SU-DHL-6 (cell line): ENCODE data around the gene BIN1.

Experiments
- H2AFZ ChIP-seq: fragments of 200-600 bp; sonication (generic); 2 replicates; pipeline ENCODE4 v1.6.1; 2014; ENCODE audit warnings: low read depth, mild to moderate bottlenecking, moderate library complexity, mixed read lengths, antibody characterized with exemption, low read length; ENCODE audit not compliant: severe bottlenecking
- H3F3A ChIP-seq: fragments of 200-600 bp; shearing (Covaris generic); 2 replicates; pipeline ENCODE4 v1.6.0; 2016; ENCODE audit warnings: antibody characterized with exemption, mild to moderate bottlenecking; ENCODE audit not compliant: insufficient read depth
- H3K27ac ChIP-seq: fragments of 200-600 bp; sonication (generic); 2 replicates; pipeline ENCODE4 v1.5.1; 2016; ENCODE audit warnings: low read depth, mild to moderate bottlenecking, low read length, moderate library complexity, mixed read lengths
- H3K27me3 ChIP-seq: fragments of 200-600 bp; sonication (generic), shearing (Covaris generic); 2 replicates; pipeline ENCODE4 v1.6.0; 2014; ENCODE audit warnings: mild to moderate bottlenecking, low read length
- H3K36me3 ChIP-seq: fragments of 200-600 bp; sonication (generic); 2 replicates; pipeline ENCODE4 v1.6.1; 2014; ENCODE audit warnings: mild to moderate bottlenecking, low read length, mixed read lengths
- H3K4me2 ChIP-seq: fragments of 300-600, 200-600 bp; shearing (Covaris generic), sonication (generic); 2 replicates; pipeline ENCODE4 v1.6.0; 2014; ENCODE audit warnings: low read length, low read depth, mild to moderate bottlenecking; ENCODE audit not compliant: poor library complexity, severe bottlenecking
- H3K4me3 ChIP-seq: fragments of 200-600 bp; sonication (generic); 2 replicates; pipeline ENCODE4 v1.5.1; 2014; ENCODE audit warnings: antibody characterized with exemption, low read length, mild to moderate bottlenecking, mixed read lengths; ENCODE audit not compliant: insufficient read depth, poor library complexity, severe bottlenecking
- H3K79me2 ChIP-seq: fragments of 200-600 bp; sonication (generic); 2 replicates; pipeline ENCODE4 v1.6.1; 2014; ENCODE audit warnings: mild to moderate bottlenecking, low read length, moderate library complexity; ENCODE audit not compliant: insufficient read depth
- H3K9ac ChIP-seq: fragments of 200-600 bp; sonication (generic); 2 replicates; pipeline ENCODE4 v1.7.0; 2014; ENCODE audit warnings: mild to moderate bottlenecking, low read length
- H3K9me2 ChIP-seq: fragments of 200-600 bp; sonication (generic); replicated peaks from 2 replicates; pipeline ENCODE4 v1.6.1; 2014; ENCODE audit warnings: low read length; ENCODE audit not compliant: insufficient read depth
- H3K9me3 ChIP-seq: fragments of 200-600 bp; sonication (generic); 2 replicates; pipeline ENCODE4 v1.6.1; 2014; ENCODE audit warnings: low read length, mixed read lengths; ENCODE audit not compliant: insufficient read depth
- H4K20me1 ChIP-seq: fragments of 200-600 bp; sonication (generic); 2 replicates; pipeline ENCODE4 v1.6.1; 2014; ENCODE audit warnings: low read depth, mild to moderate bottlenecking, antibody characterized with exemption, low read length, moderate library complexity, mixed read lengths
- EZH2phosphoT487 ChIP-seq: fragments of 200-600 bp; sonication (generic), shearing (Covaris generic); conservative IDR thresholded peaks from 2 replicates; pipeline ENCODE4 v1.6.1; 2018; ENCODE audit warnings: mild to moderate bottlenecking, antibody characterized with exemption, low read length, moderate library complexity, mixed read lengths
- TF ChIP-seq, protein P1 (sequence below): fragments of 200-600 bp; sonication (generic); IDR thresholded peaks from one replicate; pipeline ENCODE4 v1.5.1; 2017; ENCODE audit warnings: antibody characterized with exemption, mild to moderate bottlenecking, low read length, moderate library complexity; ENCODE audit not compliant: insufficient read depth, poor library complexity, severe bottlenecking

BIN1 gene

DNA sequence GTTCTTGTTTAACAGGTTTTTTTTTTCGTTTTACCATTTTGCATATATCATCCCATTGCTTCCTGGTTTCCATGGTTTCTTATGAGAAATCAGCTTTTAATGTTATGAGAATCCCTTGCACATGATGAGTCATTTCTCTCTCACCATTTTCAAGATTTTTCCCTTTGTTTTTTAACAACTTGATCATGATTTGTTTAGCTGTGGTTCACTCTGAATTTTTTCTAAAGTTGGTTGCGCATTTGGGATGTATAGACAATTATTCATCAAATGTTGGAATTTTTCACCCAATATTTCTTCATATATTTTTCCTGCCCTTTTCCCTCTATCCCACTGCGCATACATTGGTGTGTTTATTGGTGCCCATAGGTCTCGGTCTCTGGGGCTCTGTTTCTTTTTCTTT is 42.4 kb upstream of the BIN1 start:
- Histone ChIP-seq H3K4me2 (no peak overlapping the region), H3K9ac (no peak overlapping the region), H2AFZ (no peak overlapping the region), H3K27me3 (no peaks in the 10 kb centered on the region), H3K27ac (no peak overlapping the region), H4K20me1 (no peaks in the 10 kb centered on the region), H3K4me3 (no peak overlapping the region), H3K79me2 (no peaks in the 10 kb centered on the region), H3K9me3 (no peaks in the 10 kb centered on the region), H3K9me2 (no peaks in the 10 kb centered on the region), H3K36me3 (no peaks in the 10 kb centered on the region), H3F3A (no peaks in the 10 kb centered on the region)
- TF ChIP-seq, protein P1, sequence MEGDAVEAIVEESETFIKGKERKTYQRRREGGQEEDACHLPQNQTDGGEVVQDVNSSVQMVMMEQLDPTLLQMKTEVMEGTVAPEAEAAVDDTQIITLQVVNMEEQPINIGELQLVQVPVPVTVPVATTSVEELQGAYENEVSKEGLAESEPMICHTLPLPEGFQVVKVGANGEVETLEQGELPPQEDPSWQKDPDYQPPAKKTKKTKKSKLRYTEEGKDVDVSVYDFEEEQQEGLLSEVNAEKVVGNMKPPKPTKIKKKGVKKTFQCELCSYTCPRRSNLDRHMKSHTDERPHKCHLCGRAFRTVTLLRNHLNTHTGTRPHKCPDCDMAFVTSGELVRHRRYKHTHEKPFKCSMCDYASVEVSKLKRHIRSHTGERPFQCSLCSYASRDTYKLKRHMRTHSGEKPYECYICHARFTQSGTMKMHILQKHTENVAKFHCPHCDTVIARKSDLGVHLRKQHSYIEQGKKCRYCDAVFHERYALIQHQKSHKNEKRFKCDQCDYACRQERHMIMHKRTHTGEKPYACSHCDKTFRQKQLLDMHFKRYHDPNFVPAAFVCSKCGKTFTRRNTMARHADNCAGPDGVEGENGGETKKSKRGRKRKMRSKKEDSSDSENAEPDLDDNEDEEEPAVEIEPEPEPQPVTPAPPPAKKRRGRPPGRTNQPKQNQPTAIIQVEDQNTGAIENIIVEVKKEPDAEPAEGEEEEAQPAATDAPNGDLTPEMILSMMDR, result no peak
- no peak for TF ChIP-seq EZH2phosphoT487

DNA sequence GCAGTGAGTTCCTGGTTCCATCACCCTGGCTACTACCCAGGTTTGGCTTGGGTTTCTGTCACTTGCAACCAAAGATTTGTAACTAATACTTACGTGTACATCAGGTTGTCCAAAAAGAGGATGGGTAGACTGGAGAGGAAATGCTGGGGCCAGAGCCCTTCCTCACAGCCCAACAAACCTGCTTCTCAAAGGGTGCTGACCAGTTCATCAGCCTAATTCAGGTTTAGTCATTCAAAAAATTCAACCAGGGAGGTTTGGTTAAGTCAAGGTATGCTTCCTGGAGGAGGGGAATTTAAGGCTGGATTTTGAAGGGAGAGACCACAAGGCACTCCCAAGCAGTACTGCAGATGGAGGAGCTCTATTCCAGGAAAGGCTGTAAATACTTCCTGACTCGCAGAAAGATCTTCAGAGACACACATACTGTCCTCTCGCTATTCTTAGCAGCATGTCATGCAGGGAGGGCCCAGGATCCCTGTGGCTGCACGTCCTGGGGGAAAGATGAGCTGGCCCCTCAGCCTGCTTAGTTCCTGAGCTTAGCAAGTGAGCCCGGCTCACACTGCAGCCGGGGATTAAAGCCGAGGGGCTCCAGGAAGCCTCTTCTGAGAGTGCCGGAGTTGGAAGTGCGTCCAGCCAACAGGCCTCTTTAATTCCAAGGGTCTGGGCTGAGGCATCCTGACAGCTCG is 40.0 kb upstream of the BIN1 start:
- Histone ChIP-seq H3K27me3 (no peaks in the 10 kb centered on the region), H3K9me3 (no peaks in the 10 kb centered on the region), H3K36me3 (no peaks in the 10 kb centered on the region), H3K4me2 (no peak overlapping the region), H2AFZ (no peak overlapping the region), H3F3A (no peaks in the 10 kb centered on the region), H3K27ac (no peak overlapping the region), H3K79me2 (no peaks in the 10 kb centered on the region), H3K9ac (no peak overlapping the region), H3K4me3 (no peak overlapping the region), H4K20me1 (no peaks in the 10 kb centered on the region), H3K9me2 (no peaks in the 10 kb centered on the region)
- no peak for TF ChIP-seq EZH2phosphoT487
- TF ChIP-seq, protein P1, result no peak

DNA sequence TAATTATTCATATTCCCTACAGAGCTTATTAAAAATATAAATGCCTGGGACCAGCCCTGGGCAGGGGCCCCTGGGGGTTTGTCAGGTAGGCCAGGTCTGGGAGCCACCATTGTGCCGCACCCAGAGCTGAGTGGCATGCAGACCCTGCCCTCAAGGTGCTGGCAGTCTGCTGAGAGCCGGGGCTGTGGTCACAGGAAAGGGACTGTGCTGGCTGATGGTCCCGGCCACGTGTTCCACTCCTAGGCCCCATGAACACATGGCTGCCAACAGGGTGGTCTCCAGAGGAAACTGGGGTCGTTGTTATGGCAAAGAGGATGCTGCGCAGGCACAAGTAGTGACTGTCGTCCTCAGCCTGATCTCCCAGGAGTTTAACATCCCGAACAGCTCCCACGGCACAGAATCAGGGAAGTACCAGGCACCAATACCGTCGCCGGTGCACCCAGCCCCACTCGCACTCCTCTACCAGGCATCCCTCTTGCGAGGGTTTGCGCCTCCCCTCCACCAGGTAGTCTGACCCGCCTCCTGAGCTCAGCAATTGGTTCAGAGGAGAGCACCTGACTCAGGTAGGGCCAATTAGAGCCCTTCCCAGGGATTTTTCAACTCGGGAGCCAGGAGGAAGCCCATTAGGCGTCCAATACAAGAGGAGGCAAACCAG is 39.2 kb upstream of the BIN1 start:
- Histone ChIP-seq H3K9ac (no peak overlapping the region), H3K4me2 (no peak overlapping the region), H3K27me3 (no peaks in the 10 kb centered on the region), H2AFZ (no peak overlapping the region), H3K9me2 (no peaks in the 10 kb centered on the region), H3K36me3 (no peaks in the 10 kb centered on the region), H4K20me1 (no peaks in the 10 kb centered on the region), H3F3A (no peaks in the 10 kb centered on the region), H3K9me3 (no peaks in the 10 kb centered on the region), H3K79me2 (no peaks in the 10 kb centered on the region), H3K27ac (no peak overlapping the region), H3K4me3 (no peak overlapping the region)
- TF ChIP-seq, protein P1, result no peak
- TF ChIP-seq EZH2phosphoT487, result no peak
